ENCODE measurements around the gene MICAL2. TPM values are rescaled to one million over a fixed set of nuclear protein-coding genes. Genes with fewer than 3 reads are reported as not detected.

MICAL2 gene
- total RNA-seq, 1 experiment from 2014 or later: 37.4 TPM

DNA sequence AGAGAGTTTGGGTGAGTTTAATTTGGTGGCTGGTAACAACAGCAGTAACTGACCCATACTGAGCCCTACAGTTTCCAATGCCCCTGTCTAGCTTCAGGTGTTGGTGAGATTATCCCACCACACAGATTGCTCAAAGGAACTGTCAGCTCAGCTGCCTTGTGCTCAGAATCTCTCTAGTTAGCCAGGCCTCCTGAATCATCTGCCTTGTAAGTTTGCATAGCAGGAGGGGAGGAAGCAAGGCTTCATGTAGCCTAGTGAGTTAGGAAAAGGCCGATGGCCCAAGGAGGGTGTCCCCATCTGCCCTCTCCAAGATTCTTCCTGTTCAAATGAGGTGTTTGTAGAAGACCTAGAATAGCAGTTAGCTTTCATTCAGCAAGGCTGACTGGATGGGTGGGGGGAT, 74.3 kb downstream of the MICAL2 start:
- peaks cover 48 to 65% of the 10 kb centered on the region in 2 experiments for H3K4me1 ChIP-seq (ENCODE audit: control insufficient read depth in 1 of 2, insufficient read depth in 2 of 2, low read length in 2 of 2)
- CTCF ChIA-PET: no interaction called here
- H3K36me3 ChIP-seq (ENCODE audit: control insufficient read depth in 1 of 2, insufficient read depth in 2 of 2, low read length in 2 of 2): no peaks in the 10 kb centered on the region
- H3K27me3 ChIP-seq (ENCODE audit: insufficient read depth, low read length): no peaks in the 10 kb centered on the region
- H2AFZ ChIP-seq (ENCODE audit: low read depth, low read length, poor library complexity, severe bottlenecking): no peak overlapping the region
- ATAC-seq: no peak
- intact Hi-C loops (cut with micrococcal nuclease): loop anchor here (5.0 kb wide), 1 partner anchor 97 kb away; no protein-coding TSS in a partner anchor
- BruUV-seq (replicated peaks): no TSS peak
- no peaks in the 10 kb centered on the region for H3K9me2 ChIP-seq (ENCODE audit: insufficient read depth)
- RAD21 ChIA-PET (ENCODE audit: low non-redundant PET in 1 of 2, low total read pairs in 2 of 2, uncharacterized antibody in 2 of 2, unreplicated experiment in 2 of 2): no interaction called here
- H3K4me3 ChIP-seq (replicated peaks in 1 of 2; ENCODE audit: low read depth in 1 of 2, low read length in 2 of 2): no peak overlapping the region
- H3K79me2 ChIP-seq (ENCODE audit: insufficient read depth, low read length): peaks cover 8% of the 10 kb centered on the region; the same call in 1 of the 2 replicates
- no peaks in the 10 kb centered on the region for H3K9me3 ChIP-seq (ENCODE audit: control insufficient read depth in 1 of 2, insufficient read depth in 1 of 2, low read depth in 1 of 2, low read length in 2 of 2)
- no peak overlapping the region for H3K27ac ChIP-seq (ENCODE audit: low read depth, low read length)
- H4K20me1 ChIP-seq (ENCODE audit: insufficient read depth): no peaks in the 10 kb centered on the region
- peak overlapping the region; percentile 18; the same call in 1 of the 2 replicates for H3K9ac ChIP-seq (ENCODE audit: low read length)
- TF ChIP-seq SRF (IDR thresholded peaks at IDR 0.05; ENCODE audit: low read depth) (no peak), ZNF274 (IDR thresholded peaks at IDR 0.05; ENCODE audit: low read depth, low read length) (no peak), JUND (IDR thresholded peaks at IDR 0.05) (no peak), EZH2phosphoT487 (IDR thresholded peaks at IDR 0.05; ENCODE audit: borderline replicate concordance) (no peak)
- no peak for DNase-seq (ENCODE audit: low read depth, low spot score)
- peak overlapping the region; percentile 17; the same call in 1 of the 2 replicates for H3K4me2 ChIP-seq (ENCODE audit: low read length)
- POLR2A ChIA-PET: no interaction called here

DNA sequence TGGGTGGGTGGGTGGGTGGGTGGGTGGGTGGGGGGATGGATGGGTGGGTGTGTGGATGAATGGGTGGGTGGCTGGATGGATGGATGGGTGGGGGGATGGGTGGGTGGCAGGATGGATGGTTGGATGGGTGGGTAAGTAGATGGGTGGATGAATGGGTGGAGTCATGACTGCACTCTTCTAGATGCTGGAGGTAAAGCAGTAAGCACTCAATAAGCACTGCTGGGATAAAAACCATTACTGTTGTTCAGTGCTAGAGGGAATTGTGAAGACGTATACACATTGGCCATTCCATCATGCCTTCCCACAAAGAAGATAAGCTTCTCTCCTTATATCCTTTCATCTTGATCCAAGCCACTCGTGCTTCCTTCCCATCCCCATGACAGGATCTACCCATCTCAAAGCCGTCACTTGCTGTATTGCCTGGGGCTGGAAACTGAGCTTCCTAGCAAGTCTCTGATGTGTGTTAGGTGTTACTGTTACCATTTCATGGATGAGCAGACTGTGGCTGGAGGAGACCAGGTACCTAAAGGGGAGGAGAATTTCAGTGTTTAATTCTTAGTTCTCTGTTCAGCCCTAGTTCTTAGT, 74.8 kb downstream of the MICAL2 start:
- Histone ChIP-seq H3K27me3 (ENCODE audit: insufficient read depth, low read length) (no peaks in the 10 kb centered on the region), H3K4me2 (ENCODE audit: low read length) (no peak overlapping the region), H2AFZ (ENCODE audit: low read depth, low read length, poor library complexity, severe bottlenecking) (no peak overlapping the region), H3K27ac (ENCODE audit: low read depth, low read length) (no peak overlapping the region), H3K9ac (ENCODE audit: low read length) (no peak overlapping the region), H4K20me1 (ENCODE audit: insufficient read depth) (no peaks in the 10 kb centered on the region), H3K4me3 (replicated peaks in 1 of 2; ENCODE audit: low read depth in 1 of 2, low read length in 2 of 2) (no peak overlapping the region), H3K9me2 (ENCODE audit: insufficient read depth) (no peaks in the 10 kb centered on the region), H3K4me1 (ENCODE audit: control insufficient read depth in 1 of 2, insufficient read depth in 2 of 2, low read length in 2 of 2) (peaks cover 46 to 65% of the 10 kb centered on the region in 2 experiments), H3K9me3 (ENCODE audit: control insufficient read depth in 1 of 2, insufficient read depth in 1 of 2, low read depth in 1 of 2, low read length in 2 of 2) (no peaks in the 10 kb centered on the region), H3K79me2 (ENCODE audit: insufficient read depth, low read length) (peaks cover 8% of the 10 kb centered on the region; the same call in 1 of the 2 replicates), H3K36me3 (ENCODE audit: control insufficient read depth in 1 of 2, insufficient read depth in 2 of 2, low read length in 2 of 2) (no peaks in the 10 kb centered on the region)
- no TSS peak for BruUV-seq (replicated peaks)
- intact Hi-C loops (cut with micrococcal nuclease): no loop called here
- ChIA-PET RAD21 (ENCODE audit: low non-redundant PET in 1 of 2, low total read pairs in 2 of 2, uncharacterized antibody in 2 of 2, unreplicated experiment in 2 of 2) (no interaction called here), POLR2A (no interaction called here), CTCF (no interaction called here)
- TF ChIP-seq POLR2A (IDR thresholded peaks at IDR 0.05; ENCODE audit: borderline replicate concordance, extremely low read depth, insufficient read depth, insufficient read length) (no peak), EZH2 (IDR thresholded peaks at IDR 0.05) (no peak), CEBPB (IDR thresholded peaks at IDR 0.05; ENCODE audit: low read depth) (no peak), JUND (IDR thresholded peaks at IDR 0.05) (no peak), SRF (IDR thresholded peaks at IDR 0.05; ENCODE audit: low read depth) (no peak), FOSL1 (IDR thresholded peaks at IDR 0.05; ENCODE audit: low read depth) (no peak), TCF7L2 (IDR thresholded peaks at IDR 0.05; ENCODE audit: borderline replicate concordance, extremely low read depth, insufficient read depth, insufficient read length) (no peak), POLR2AphosphoS5 (IDR thresholded peaks at IDR 0.05; ENCODE audit: low read depth, low read length) (no peak), EGR1 (IDR thresholded peaks at IDR 0.05; ENCODE audit: low read depth) (no peak), ZFX (IDR thresholded peaks at IDR 0.05) (no peak)
- TF ChIP-seq, protein P1, sequence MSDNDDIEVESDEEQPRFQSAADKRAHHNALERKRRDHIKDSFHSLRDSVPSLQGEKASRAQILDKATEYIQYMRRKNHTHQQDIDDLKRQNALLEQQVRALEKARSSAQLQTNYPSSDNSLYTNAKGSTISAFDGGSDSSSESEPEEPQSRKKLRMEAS (IDR thresholded peaks at IDR 0.05): no peak
- TF ChIP-seq, protein P2, sequence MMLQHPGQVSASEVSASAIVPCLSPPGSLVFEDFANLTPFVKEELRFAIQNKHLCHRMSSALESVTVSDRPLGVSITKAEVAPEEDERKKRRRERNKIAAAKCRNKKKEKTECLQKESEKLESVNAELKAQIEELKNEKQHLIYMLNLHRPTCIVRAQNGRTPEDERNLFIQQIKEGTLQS (IDR thresholded peaks at IDR 0.05): no peak
- TF ChIP-seq, protein P3, sequence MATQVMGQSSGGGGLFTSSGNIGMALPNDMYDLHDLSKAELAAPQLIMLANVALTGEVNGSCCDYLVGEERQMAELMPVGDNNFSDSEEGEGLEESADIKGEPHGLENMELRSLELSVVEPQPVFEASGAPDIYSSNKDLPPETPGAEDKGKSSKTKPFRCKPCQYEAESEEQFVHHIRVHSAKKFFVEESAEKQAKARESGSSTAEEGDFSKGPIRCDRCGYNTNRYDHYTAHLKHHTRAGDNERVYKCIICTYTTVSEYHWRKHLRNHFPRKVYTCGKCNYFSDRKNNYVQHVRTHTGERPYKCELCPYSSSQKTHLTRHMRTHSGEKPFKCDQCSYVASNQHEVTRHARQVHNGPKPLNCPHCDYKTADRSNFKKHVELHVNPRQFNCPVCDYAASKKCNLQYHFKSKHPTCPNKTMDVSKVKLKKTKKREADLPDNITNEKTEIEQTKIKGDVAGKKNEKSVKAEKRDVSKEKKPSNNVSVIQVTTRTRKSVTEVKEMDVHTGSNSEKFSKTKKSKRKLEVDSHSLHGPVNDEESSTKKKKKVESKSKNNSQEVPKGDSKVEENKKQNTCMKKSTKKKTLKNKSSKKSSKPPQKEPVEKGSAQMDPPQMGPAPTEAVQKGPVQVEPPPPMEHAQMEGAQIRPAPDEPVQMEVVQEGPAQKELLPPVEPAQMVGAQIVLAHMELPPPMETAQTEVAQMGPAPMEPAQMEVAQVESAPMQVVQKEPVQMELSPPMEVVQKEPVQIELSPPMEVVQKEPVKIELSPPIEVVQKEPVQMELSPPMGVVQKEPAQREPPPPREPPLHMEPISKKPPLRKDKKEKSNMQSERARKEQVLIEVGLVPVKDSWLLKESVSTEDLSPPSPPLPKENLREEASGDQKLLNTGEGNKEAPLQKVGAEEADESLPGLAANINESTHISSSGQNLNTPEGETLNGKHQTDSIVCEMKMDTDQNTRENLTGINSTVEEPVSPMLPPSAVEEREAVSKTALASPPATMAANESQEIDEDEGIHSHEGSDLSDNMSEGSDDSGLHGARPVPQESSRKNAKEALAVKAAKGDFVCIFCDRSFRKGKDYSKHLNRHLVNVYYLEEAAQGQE (IDR thresholded peaks at IDR 0.05; ENCODE audit: low read depth): no peak
- ATAC-seq (no peak), DNase-seq (ENCODE audit: low read depth, low spot score) (no peak)

Data from HCT116 (cell line).